GM12865 (cell line): ENCODE data around the gene ZNF14.

ENCODE experiments used
- DNase-seq: peaks from one replicate; pipeline ENCODE4 v3.0.0; 2010; ENCODE audit warnings: low read depth
- H3K4me3 ChIP-seq: 2 replicates; pipeline ENCODE4 v1.5.1; 2011; ENCODE audit warnings: mild to moderate bottlenecking, low read depth, low read length, control low read depth
- CTCF ChIP-seq: IDR thresholded peaks from 2 replicates; pipeline ENCODE4 v1.5.1; 2011; ENCODE audit warnings: low read length, control low read depth, low read depth, inconsistent platforms; ENCODE audit not compliant: insufficient read depth; ENCODE audit errors: missing control alignments

ZNF14 gene

GRCh38 chr19:19758164-19758563 lies 25.3 kb upstream of the ZNF14 start:
- no peak for TF ChIP-seq CTCF
- no peak for DNase-seq
- H3K4me3 ChIP-seq: no peak overlapping the region

- no peak for TF ChIP-seq CTCF
- DNase-seq: no peak
These were observed 20.0 kb upstream of the ZNF14 start for GRCh38 chr19:19752760-19753403.

GRCh38 chr19:19751846-19752245 lies 18.9 kb upstream of the ZNF14 start:
- TF ChIP-seq CTCF: no peak
- DNase-seq: no peak
- H3K4me3 ChIP-seq: no peak overlapping the region

More at GRCh38 chr19:19752760-19753403, 20.0 kb upstream of the ZNF14 start:
- no peak overlapping the region for H3K4me3 ChIP-seq

GRCh38 chr19:19750842-19751790 lies 18.2 kb upstream of the ZNF14 start:
- H3K4me3 ChIP-seq: no peak overlapping the region
- DNase-seq: no peak
- no peak for TF ChIP-seq CTCF

GRCh38 chr19:19749908-19750841 lies 17.3 kb upstream of the ZNF14 start:
- TF ChIP-seq CTCF: no peak
- no peak for DNase-seq
- H3K4me3 ChIP-seq: no peak overlapping the region

- H3K4me3 ChIP-seq: no peak overlapping the region
- no peak for TF ChIP-seq CTCF
These were observed 16.4 kb upstream of the ZNF14 start for GRCh38 chr19:19749117-19749907.

More at GRCh38 chr19:19749117-19749907, 16.4 kb upstream of the ZNF14 start:
- no peak for DNase-seq
